ENCODE data around the gene FAM117A.
"Not testable (repeated sequence)": the region's sequence is repeated elsewhere in the genome, so short reads cannot be mapped to it uniquely, and the experiment has no call there.

Gene FAM117A

DNA sequence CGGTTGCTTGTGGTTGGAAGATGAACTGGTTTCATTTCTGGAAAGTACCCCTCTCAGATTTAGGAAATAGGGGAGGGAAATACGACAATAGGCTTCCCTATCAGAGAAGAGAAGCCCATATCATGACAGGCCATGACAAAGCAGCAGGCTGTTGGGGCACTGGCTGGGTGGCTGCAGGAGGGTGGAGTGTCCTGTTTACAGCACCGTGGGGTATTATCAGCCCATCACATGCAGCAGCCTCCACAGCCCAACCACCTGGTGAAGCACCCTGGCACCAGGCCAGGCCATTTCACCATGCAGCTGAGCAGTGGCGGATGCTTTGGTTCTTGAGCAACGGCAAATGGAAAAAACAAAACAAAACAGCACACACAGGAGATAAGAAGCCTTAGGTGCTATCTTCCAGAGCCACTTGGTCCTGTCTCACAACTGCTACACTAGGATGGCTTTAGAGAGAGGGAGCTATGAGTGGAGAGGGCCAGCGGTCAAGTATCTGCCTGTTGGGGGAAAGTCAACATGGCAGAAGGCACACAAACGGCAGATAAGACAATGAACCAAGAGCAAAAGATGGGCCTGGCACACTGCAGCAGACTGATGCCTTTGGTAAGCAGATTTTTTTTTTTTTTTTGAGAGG lies 24.2 kb downstream of the FAM117A start:
- DNase-seq = peak; percentile 86

DNA sequence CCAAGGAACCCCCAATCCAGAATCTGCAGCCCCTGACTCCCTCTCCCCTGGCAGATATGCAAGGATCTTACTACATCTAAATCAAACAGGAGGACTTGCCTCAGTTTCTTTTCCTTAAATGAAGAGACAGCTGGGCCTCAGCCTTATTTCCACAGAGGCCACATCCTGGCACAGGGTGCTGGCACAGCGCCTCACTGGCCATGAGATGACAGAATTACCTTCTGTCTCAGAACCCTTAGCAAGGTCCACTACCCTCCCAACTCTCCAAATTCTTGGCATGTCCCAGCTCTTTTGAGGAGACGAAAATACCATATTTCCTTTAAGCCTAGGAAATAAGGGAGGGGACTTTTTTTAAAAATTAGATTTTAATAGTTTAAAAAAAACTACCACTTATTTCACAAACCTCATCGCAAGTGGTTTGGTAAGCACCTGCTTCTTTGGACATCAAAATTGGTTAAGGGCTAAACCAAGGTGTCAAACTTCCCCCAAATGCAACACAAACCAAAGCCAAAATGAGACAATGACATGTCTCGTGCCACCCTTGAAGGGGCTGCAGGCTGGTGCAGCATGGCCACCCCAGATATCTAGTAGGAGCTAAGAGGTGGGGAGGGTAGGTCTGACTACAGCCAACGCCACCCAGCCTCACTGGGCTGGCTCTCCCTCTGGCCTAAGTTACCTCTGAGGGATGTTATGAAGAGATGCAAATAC lies 25.3 kb downstream of the FAM117A start:
- DNase-seq = no peak

DNA sequence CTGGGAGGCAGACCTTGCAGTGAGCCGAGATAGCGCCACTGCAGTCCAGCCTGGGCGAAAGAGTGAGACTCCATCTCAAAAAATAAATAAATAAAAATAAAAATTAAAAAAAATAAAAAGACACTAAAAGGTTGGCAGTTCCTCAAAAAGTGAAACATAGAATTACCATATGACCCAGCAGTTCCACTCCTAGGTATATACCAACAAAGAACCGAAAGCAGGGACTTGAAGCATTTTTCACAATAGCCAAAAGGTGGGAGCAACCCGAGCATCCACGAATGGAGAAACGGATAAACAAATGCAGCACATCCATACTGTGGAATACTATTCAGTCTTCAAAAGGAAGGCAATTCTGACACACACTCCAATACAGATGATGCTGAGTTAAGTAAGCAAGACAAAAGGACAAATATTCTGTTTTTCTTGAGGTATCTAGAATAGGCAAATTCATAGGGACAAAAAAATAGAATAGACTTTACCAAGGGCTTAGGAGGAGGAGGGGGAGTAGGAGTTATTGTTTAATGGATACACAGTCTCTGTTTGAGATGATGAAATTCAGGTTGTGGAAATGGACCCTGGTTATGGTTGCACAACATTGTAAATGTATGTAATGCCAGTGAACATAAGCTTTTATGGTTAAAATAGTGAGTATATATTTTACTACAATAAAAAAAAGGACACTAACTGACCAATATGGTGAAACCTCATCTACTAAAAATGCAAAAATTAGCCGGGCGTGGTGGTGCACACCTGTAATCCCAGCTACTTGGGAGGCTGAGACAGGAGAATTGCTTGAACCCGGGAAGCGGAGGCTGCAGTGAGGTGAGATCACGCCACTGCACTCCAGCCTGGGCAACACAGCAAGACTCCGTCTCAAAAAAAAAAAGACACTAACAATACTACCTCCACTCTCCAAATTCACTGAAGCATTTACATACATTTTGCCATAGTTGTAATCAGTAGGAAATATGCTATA lies 29.1 kb downstream of the FAM117A start:
- DNase-seq = no peak

DNA sequence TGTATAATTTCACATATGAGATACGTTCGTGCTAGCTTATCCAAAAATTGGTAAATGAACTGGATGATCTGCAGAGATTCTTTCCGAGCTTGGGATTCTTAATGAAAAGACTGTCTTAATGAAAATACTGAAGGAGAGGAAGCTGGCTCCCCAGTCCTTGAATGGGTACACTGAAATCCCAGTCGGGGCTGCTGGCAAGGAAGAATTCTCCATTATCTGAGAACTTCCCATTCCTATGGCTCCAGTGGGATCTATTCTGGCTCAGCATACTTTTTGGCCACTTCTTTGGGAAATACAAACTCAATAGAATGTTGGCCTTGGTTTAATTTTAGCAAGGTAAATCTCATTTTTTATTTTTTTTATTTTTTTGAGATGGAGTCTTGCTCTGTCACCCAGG lies 32.5 kb downstream of the FAM117A start:
- DNase-seq = no peak

DNA sequence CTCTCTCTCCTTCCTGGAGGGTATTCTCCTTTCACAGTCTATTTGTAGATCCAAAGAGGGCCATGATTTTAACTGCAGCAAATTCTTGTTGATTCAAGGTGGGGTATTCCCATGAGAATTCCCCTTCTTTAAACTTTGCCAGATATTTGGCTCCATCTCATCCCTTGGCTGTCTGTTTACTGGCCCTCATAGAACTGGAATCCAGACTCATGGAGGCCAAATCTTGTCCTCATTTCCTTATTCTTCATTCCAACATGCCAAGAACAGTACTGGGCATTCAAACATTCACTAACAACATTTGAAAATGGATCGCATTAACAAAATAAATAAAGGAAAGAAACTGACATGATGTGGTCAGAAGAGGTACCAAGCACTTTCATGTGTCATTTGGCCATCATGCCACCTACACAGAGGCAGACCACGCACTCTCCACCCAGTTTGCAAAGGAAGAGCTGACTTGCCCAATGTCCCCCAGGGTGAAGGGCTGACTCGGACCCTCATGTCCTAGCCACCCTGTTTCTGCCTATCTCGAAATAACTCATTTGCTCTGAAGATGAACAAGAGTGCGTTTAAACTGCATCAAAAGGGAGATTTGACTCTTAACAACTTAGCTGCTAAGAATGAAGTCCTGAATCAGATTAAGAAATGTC lies 33.0 kb downstream of the FAM117A start:
- DNase-seq = no peak

GRCh38 chr17:49730078-49730784 lies 33.7 kb downstream of the FAM117A start:
- DNase-seq = no peak

DNA sequence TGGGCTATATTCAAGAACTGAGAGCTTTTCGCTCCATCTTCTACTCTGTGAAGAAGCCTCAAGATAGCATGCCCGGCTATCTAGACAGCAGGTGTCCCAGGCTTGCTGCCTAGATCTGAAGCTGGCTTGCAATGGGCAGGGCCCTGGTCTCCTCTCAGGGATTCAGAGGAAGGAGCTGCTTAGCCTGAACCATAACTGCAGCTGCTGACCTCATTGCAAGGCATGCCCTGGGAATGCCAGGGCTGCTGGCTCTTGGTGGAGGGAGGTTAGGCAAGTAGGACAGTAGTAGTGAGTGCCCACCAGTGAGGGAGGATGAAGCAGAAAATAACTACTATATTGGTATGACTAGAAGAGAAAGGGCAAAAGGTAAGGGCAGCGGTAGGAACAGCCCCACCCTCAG lies 34.9 kb downstream of the FAM117A start:
- DNase-seq = no peak

DNA sequence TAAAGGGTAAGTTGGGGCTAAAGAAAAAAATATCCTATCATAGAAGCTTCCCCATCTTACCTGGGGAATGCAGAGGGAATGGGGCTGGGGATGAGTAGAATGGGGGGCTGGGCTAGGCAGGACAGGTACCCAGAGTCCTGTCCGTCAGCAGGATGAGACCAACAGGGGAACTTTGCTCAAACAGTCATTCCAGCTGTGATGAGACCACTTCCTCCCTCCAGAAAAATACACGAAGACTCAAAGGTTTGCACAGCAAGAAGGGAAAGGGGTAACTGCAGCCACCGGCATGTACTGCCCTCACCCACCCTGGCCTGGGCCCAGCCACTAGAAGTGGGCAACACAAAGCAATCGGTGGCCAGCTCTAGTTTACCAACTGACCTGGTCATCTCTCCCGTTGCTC lies 35.5 kb downstream of the FAM117A start:
- no peak for DNase-seq

- no peak for DNase-seq
These were observed 36.6 kb downstream of the FAM117A start for GRCh38 chr17:49727380-49727779.

- DNase-seq = no peak
These were observed 38.3 kb downstream of the FAM117A start for GRCh38 chr17:49725452-49726130.

GRCh38 chr17:49724552-49724951 lies 39.4 kb downstream of the FAM117A start:
- not testable (repeated sequence) for DNase-seq

DNA sequence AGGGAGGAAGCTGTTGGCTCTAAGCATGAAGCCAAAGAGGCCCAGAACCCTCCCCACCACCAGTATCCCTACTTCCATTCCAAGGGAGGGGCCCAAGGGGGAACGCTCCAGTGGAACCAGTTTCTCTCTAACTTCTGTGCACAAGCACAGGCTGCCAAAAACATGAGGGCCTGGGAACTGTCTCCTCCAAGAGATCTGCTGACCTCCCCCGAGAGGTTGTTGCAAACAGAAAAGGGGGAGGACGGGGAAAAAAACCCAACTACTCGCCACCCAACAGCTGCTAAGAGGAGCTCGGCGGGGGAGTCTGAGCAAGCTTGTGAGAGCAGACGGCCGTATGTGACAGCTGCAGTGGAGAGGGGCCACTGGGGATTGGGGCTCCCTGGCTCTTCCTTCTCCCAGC lies 40.5 kb downstream of the FAM117A start:
- no peak for DNase-seq

DNA sequence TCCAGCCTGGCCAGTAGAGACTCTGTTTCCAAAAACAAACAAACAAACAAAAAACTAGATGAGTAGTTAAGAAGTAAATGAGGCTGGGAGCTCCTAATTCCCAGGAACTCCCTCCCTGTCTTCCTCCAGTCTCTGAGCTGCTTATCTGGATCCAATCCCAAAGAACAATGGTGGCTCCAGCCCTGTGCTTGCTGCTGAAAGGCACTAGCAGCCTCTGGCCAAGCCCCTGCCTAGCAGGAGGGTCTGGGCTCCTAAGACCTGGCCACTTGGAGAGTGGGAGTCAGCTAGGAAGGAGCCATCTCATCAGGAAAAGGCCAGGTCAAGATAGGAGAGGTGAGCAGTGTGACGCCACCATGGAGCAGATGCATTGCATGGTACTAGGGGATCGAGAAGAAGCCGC lies 41.9 kb downstream of the FAM117A start:
- DNase-seq = no peak

GRCh38 chr17:49717371-49717861 lies 46.5 kb downstream of the FAM117A start:
- DNase-seq = peak; percentile 77

- no peak for DNase-seq
These were observed 47.1 kb downstream of the FAM117A start for GRCh38 chr17:49716668-49717364.

GRCh38 chr17:49715717-49716279 lies 48.1 kb downstream of the FAM117A start:
- DNase-seq = peak; percentile 63

- DNase-seq = peak; percentile 80
These were observed 48.7 kb downstream of the FAM117A start for GRCh38 chr17:49715216-49715615.

DNA sequence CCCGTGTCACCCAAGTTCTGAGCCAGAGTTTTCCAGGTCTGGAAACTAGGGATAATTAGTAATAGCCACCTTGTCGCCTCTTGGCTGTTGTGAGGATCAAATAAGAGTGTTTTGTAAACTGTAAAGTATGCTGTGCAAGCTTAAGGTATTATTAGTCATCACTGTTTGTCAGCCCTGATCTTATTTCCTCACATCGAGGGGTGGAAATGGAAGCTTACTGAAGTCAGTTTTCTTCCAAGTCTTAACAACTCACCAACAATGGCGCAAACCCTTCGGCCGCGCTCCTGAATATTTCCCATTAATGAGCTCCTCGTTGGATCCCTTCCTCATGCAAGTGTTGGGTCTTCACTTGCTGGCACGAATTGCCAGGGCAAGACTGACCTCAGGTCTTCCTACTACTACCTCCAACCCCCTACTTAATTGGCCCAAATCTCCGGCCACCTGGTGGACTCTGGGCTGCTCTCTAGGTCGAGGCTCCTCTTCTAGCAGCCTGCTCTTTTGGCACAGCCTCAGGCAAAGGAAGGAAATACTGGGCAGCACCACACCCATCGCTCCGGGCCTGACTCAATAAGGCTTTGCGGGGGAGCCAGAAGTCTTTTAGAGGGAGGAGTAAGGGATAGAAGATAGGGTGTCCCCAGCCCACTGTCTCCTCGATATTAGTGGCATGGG lies 55.3 kb downstream of the FAM117A start:
- DNase-seq = peak; percentile 11

DNA sequence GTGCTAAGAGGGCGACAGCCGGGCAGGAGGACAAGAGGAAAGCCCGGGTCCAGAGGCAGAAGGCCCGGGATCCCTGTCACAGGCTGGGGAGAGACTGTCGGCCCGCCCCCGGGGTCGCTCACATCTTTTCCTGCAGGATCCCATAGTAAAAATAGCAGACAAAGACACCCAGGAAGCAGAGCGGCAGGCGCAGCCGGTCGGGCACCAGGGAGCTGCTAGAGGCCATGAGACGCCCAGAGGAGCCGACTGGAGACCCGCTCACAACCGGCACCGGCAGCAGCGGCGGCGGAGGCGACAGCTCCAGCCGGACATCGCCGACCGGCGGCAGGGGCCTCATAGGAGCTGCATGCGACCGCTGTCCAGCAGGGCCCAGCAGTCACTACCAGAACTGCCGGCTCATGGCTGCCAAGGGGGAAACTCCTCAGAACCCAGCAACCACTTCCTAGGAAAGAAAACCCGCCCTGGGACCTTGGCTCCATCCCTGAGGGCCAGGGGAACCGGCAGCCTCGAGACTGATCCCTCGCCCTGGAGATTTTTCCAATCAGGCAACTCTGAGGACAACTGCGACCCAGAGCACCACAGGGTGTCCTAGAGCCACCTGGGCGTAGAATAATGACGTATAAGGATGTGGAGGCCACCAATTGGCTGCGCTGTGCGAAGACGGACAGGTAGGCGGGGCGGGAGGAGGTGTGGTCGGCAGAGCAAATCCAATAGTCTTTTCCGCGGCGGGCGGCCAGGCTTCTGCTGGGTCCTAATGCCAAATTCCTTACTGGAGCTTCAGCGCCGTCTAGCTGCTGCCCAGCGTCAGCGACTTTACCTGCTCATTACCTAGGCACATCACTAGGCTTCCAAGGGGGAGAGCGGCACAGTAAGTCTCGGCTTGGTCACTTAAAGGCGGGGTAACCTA lies 56.1 kb downstream of the FAM117A start, which contains the start of gene SLC35B1:
Gene SLC35B1 (minus strand): TSS at position 357 of the 907 bp plus-strand sequence. CDS start 131 bp downstream, at position 226.
- DNase-seq = peak; percentile 99

All from activated CD4-positive, alpha-beta T cell treated with anti-CD3 and anti-CD28 coated beads, Interleukin-2, Interleukin-6, amounts not matched to agents 100 ng/mL and 50 ng/mL, durations not matched to agents 16 hours and 8 hours (primary cell).